ENCODE results near the gene EVPL. TPM values are rescaled to one million over a fixed set of nuclear protein-coding genes. Genes with fewer than 3 reads are reported as not detected.

EVPL gene
- total and polyA plus RNA-seq, 2 of the 13 experiments (the other 11 are each of a cell fraction or from before 2014, with no cell fraction given): 2.1 to 8.2 TPM

- TF ChIP-seq SNRNP70 (IDR thresholded peaks at IDR 0.05; ENCODE audit: low read depth, low read length) (no peak), FOXJ3 (CRISPR knock-in tag; IDR thresholded peaks at IDR 0.05; ENCODE audit: borderline replicate concordance) (no peak; the same call in 1 of the 2 replicates), BATF2 (CRISPR knock-in tag; IDR thresholded peaks at IDR 0.05) (peak; percentile 92; the same call in 1 of the 2 replicates), SAFB2 (CRISPR knock-in tag; IDR thresholded peaks at IDR 0.05; ENCODE audit: borderline replicate concordance, low read depth) (peak; percentile 59), U2AF2 (IDR thresholded peaks at IDR 0.05; ENCODE audit: low read depth, low read length) (no peak), ARNT2 (CRISPR knock-in tag; IDR thresholded peaks at IDR 0.05; ENCODE audit: low read depth) (no peak; the same call in none of the 2 replicates), CBX2 (IDR thresholded peaks at IDR 0.05; ENCODE audit: low read depth, low read length) (no peak), CBX2 (CRISPR knock-in tag; IDR thresholded peaks at IDR 0.05; ENCODE audit: low read depth) (0 out of 2 replicates have a peak, but pooled peaks have one; percentile 7), ZNF296 (CRISPR knock-in tag; conservative IDR thresholded peaks at IDR 0.05) (no peak), HOXA7 (CRISPR knock-in tag; IDR thresholded peaks at IDR 0.05) (no peak), ZUFSP (CRISPR knock-in tag; IDR thresholded peaks at IDR 0.05; ENCODE audit: borderline replicate concordance) (no peak), MTF2 (CRISPR knock-in tag; IDR thresholded peaks at IDR 0.05; ENCODE audit: borderline replicate concordance) (peak; percentile 86; the same call in 1 of the 2 replicates), DNMT1 (CRISPR knock-in tag; IDR thresholded peaks at IDR 0.05) (peak; percentile 15; the same call in 1 of the 2 replicates), SMAD3 (CRISPR knock-in tag; IDR thresholded peaks at IDR 0.05) (peak; percentile 51), NFE2L1 (CRISPR knock-in tag; IDR thresholded peaks at IDR 0.05; ENCODE audit: borderline replicate concordance) (no peak), MEIS1 (CRISPR knock-in tag; IDR thresholded peaks at IDR 0.05; ENCODE audit: borderline replicate concordance) (peak; percentile 92; the same call in 1 of the 2 replicates), ZFP41 (CRISPR knock-in tag; IDR thresholded peaks at IDR 0.05; ENCODE audit: borderline replicate concordance) (no peak), NFE2 (CRISPR knock-in tag; IDR thresholded peaks at IDR 0.05) (no peak), ZNF503 (CRISPR knock-in tag; IDR thresholded peaks at IDR 0.05) (peak; percentile 77; the same call in 1 of the 2 replicates), ZNF235 (CRISPR knock-in tag; IDR thresholded peaks at IDR 0.05; ENCODE audit: borderline replicate concordance) (no peak), HNRNPL (IDR thresholded peaks at IDR 0.05; ENCODE audit: low read depth, low read length) (peak; percentile 59; the same call in 1 of the 2 replicates), KLF13 (CRISPR knock-in tag; IDR thresholded peaks at IDR 0.05) (no peak), ZNF773 (CRISPR knock-in tag; IDR thresholded peaks at IDR 0.05; ENCODE audit: borderline replicate concordance) (no peak), ZNF883 (CRISPR knock-in tag; IDR thresholded peaks at IDR 0.05; ENCODE audit: not compliant biosample characterization) (peak; percentile 76), RBAK (CRISPR knock-in tag; IDR thresholded peaks at IDR 0.05) (no peak; the same call in 1 of the 2 replicates), JUND (CRISPR knock-in tag; IDR thresholded peaks at IDR 0.05) (0 out of 2 replicates have a peak, but pooled peaks have one; percentile 12)
Measured at GRCh38 chr17:75978938-75979704, 48.0 kb downstream of the EVPL start, which contains the start of the genes ACOX1 and TEN1 (continued).

Measured in HepG2 (cell line).